HEK293 (cell line): ENCODE data around the gene ARMC3.
A peak's percentile ranks its signal among the peaks of the same experiment; 100 is the strongest.

Source experiments
- CTCF ChIA-PET: fragments of 350-600 bp; formaldehyde crosslinking; extraction: SDS; loops from one replicate; lab custom pipeline; 2021; ENCODE audit warnings: antibody characterized with exemption; lab: Yijun Ruan, JAX
- POLR2A ChIA-PET: fragments of 300-600 bp; formaldehyde crosslinking; extraction: SDS; loops from one replicate; lab custom pipeline; 2020; ENCODE audit warnings: antibody characterized with exemption, inconsistent platforms; lab: Yijun Ruan, JAX
- H3K27ac ChIP-seq: fragments of 200-500 bp; sonication (Bioruptor generic); 2 replicates; pipeline ENCODE4 v1.5.1; 2014; ENCODE audit warnings: low read depth, low read length, control low read depth, inconsistent platforms; ENCODE audit errors: extremely low read depth
- H3K36me3 ChIP-seq, 2 experiments: fragments of 200-500 bp in 1 of 2; sonication (Bioruptor generic) in 1 of 2; 1 replicate in 1 of 2; 2 replicates in 1 of 2; pipeline ENCODE4 v1.5.1; 2014 to 2017; ENCODE audit warnings: inconsistent platforms in 2 of 2, low read length in 2 of 2; ENCODE audit not compliant: control insufficient read depth in 2 of 2, insufficient read depth in 1 of 2
- H3K4me1 ChIP-seq: fragments of 200-500 bp; sonication (Bioruptor generic); 2 replicates; pipeline ENCODE4 v1.5.1; 2014; ENCODE audit warnings: mild to moderate bottlenecking, low read length, inconsistent platforms; ENCODE audit not compliant: control insufficient read depth, insufficient read depth
- H3K4me3 ChIP-seq: 2 replicates; pipeline ENCODE4 v1.5.1; 2011; ENCODE audit warnings: low read depth, mild to moderate bottlenecking, control low read depth, low read length, moderate library complexity
- H3K9me3 ChIP-seq: fragments of 200-500 bp; sonication (Bioruptor generic); 2 replicates; pipeline ENCODE4 v1.5.1; 2014; ENCODE audit warnings: low read depth, low read length, inconsistent platforms; ENCODE audit not compliant: control insufficient read depth, insufficient read depth
- MZF1 ChIP-seq: fragments of 450-650 bp; formaldehyde crosslinking; IDR thresholded peaks from 2 replicates; pipeline ENCODE4 v1.5.1; 2017; ENCODE audit warnings: missing biosample characterization, missing genetic modification characterization, borderline replicate concordance
- PATZ1 ChIP-seq: fragments of 450-650 bp; formaldehyde crosslinking; IDR thresholded peaks from 2 replicates; pipeline ENCODE4 v1.5.1; 2016; ENCODE audit warnings: missing biosample characterization, missing genetic modification characterization
- TCF7L2 ChIP-seq: IDR thresholded peaks from 2 replicates; pipeline ENCODE4 v1.6.1; 2011; ENCODE audit warnings: low read depth, mild to moderate bottlenecking, inconsistent platforms, low read length, moderate library complexity, borderline replicate concordance
- WT1 ChIP-seq: fragments of 450-650 bp; formaldehyde crosslinking; IDR thresholded peaks from 2 replicates; pipeline ENCODE4 v1.5.1; 2016; ENCODE audit warnings: missing biosample characterization, missing genetic modification characterization
- ZBTB17 ChIP-seq: fragments of 450-650 bp; formaldehyde crosslinking; IDR thresholded peaks from 2 replicates; pipeline ENCODE4 v1.5.1; 2016; ENCODE audit warnings: missing biosample characterization, missing genetic modification characterization
- ZBTB44 ChIP-seq: fragments of 450-650 bp; IDR thresholded peaks from 2 replicates; pipeline ENCODE4 v1.5.1; 2018; ENCODE audit warnings: missing biosample characterization, mild to moderate bottlenecking, missing genetic modification characterization
- ZBTB6 ChIP-seq: fragments of 450-650 bp; formaldehyde crosslinking; IDR thresholded peaks from 2 replicates; pipeline ENCODE4 v1.5.1; 2017; ENCODE audit warnings: missing biosample characterization, missing genetic modification characterization
- ZFP69B ChIP-seq: fragments of 450-650 bp; formaldehyde crosslinking; IDR thresholded peaks from 2 replicates; pipeline ENCODE4 v1.5.1; 2016; ENCODE audit warnings: missing biosample characterization, missing genetic modification characterization
- ZNF132 ChIP-seq: fragments of 450-650 bp; formaldehyde crosslinking; IDR thresholded peaks from 2 replicates; pipeline ENCODE4 v1.5.1; 2017; ENCODE audit warnings: missing biosample characterization, missing genetic modification characterization, borderline replicate concordance
- ZNF18 ChIP-seq: fragments of 450-650 bp; formaldehyde crosslinking; IDR thresholded peaks from 2 replicates; pipeline ENCODE4 v1.5.1; 2016; ENCODE audit warnings: missing biosample characterization, missing genetic modification characterization
- ZNF292 ChIP-seq: fragments of 450-650 bp; formaldehyde crosslinking; IDR thresholded peaks from 2 replicates; pipeline ENCODE4 v1.5.1; 2016; ENCODE audit warnings: low read depth, missing biosample characterization, missing genetic modification characterization, borderline replicate concordance
- ZNF362 ChIP-seq: fragments of 450-650 bp; formaldehyde crosslinking; IDR thresholded peaks from 2 replicates; pipeline ENCODE4 v1.5.1; 2016; ENCODE audit warnings: missing biosample characterization, missing genetic modification characterization
- ZNF513 ChIP-seq: fragments of 450-650 bp; IDR thresholded peaks from 2 replicates; pipeline ENCODE4 v1.5.1; 2018; ENCODE audit warnings: missing biosample characterization, missing genetic modification characterization
- ZNF76 ChIP-seq: fragments of 450-650 bp; formaldehyde crosslinking; IDR thresholded peaks from 2 replicates; pipeline ENCODE4; 2016; ENCODE audit warnings: low read depth, missing biosample characterization, missing genetic modification characterization, borderline replicate concordance
- ZSCAN5A ChIP-seq: fragments of 450-650 bp; formaldehyde crosslinking; IDR thresholded peaks from 2 replicates; pipeline ENCODE4 v1.5.1; 2016; ENCODE audit warnings: missing biosample characterization, missing genetic modification characterization

ARMC3 gene

GRCh38 chr10:23055424-23056185, 127.8 kb downstream of the ARMC3 start:
- no peaks in the 10 kb centered on the region for H3K4me1 ChIP-seq
- no peak overlapping the region for H3K27ac ChIP-seq
- POLR2A ChIA-PET: no interaction called here
- TF ChIP-seq ZNF362 (tag by site-specific recombination) (peak; percentile 31; the same call in 1 of the 2 replicates), ZBTB44 (tag by site-specific recombination) (0 out of 2 replicates have a peak, but pooled peaks have one; percentile 25), ZNF76 (tag by site-specific recombination) (no peak)
- H3K4me3 ChIP-seq: no peak overlapping the region
- no peaks in the 10 kb centered on the region for H3K36me3 ChIP-seq
- CTCF ChIA-PET: no interaction called here
- no peaks in the 10 kb centered on the region for H3K9me3 ChIP-seq

- CTCF ChIA-PET: no interaction called here
- H3K9me3 ChIP-seq: no peaks in the 10 kb centered on the region
- no peak for TF ChIP-seq ZNF18 (tag by site-specific recombination)
- TF ChIP-seq ZNF292: no peak
- TF ChIP-seq ZBTB6: no peak
- TF ChIP-seq TCF7L2: no peak
- no peak for TF ChIP-seq WT1 (tag by site-specific recombination)
- TF ChIP-seq ZNF513: no peak
- no peak for TF ChIP-seq PATZ1 (tag by site-specific recombination)
- TF ChIP-seq ZBTB17 (tag by site-specific recombination): no peak
- TF ChIP-seq ZNF132 (tag by site-specific recombination): no peak
- no peak for TF ChIP-seq ZFP69B (tag by site-specific recombination)
- TF ChIP-seq ZSCAN5A (tag by site-specific recombination): no peak
- no peak for TF ChIP-seq MZF1
- H3K27ac ChIP-seq: no peak overlapping the region
- H3K4me3 ChIP-seq: no peak overlapping the region
- POLR2A ChIA-PET: no interaction called here
- H3K36me3 ChIP-seq: no peaks in the 10 kb centered on the region
- no peaks in the 10 kb centered on the region for H3K4me1 ChIP-seq
These were observed 128.3 kb downstream of the ARMC3 start for GRCh38 chr10:23056186-23056579.
